Measurements from ENCODE around the gene BABAM2.

- TF ChIP-seq CTCF (conservative IDR thresholded peaks at IDR 0.05; ENCODE audit: low read length), result no peak
- no peak for TF ChIP-seq EZH2phosphoT487 (IDR thresholded peaks at IDR 0.05; ENCODE audit: borderline replicate concordance, low read depth, low read length)
These were observed 320.0 kb downstream of the BABAM2 start for GRCh38 chr2:28210535-28210934.
